GM23338 (cell line): ENCODE measurements around the gene RBM22.

ENCODE experiments used
- CREB1 ChIP-seq: fragments of 250-450 bp; sonication (Bioruptor Pico); IDR thresholded peaks from 2 replicates; pipeline ENCODE4 v1.5.0; 2020; ENCODE audit warnings: low read depth, mild to moderate bottlenecking, moderate library complexity
- CTCF ChIP-seq, 2 experiments: fragments of 200-600 bp in 1 of 2; sonication (generic) in 1 of 2; conservative IDR thresholded peaks; 2 replicates each; pipeline versions ENCODE4 v1.5.1 to v1.6.1; 2016 to 2017; ENCODE audit warnings: antibody characterized with exemption in 2 of 2, low read depth in 2 of 2, mild to moderate bottlenecking in 2 of 2, moderate library complexity in 1 of 2
- EZH2 ChIP-seq: fragments of 200-600 bp; sonication (generic); IDR thresholded peaks from one replicate; pipeline ENCODE4 v1.8.0; 2017; ENCODE audit warnings: antibody characterized with exemption, mild to moderate bottlenecking, low read depth; ENCODE audit not compliant: unreplicated experiment
- EZH2phosphoT487 ChIP-seq: fragments of 200-600 bp; sonication (generic); IDR thresholded peaks from one replicate; pipeline ENCODE4 v1.8.1; 2018; ENCODE audit warnings: antibody characterized with exemption; ENCODE audit not compliant: unreplicated experiment
- JUNB ChIP-seq: IDR thresholded peaks from one replicate; pipeline ENCODE4 v1.6.1; 2016; ENCODE audit warnings: antibody characterized with exemption; ENCODE audit not compliant: unreplicated experiment
- NANOG ChIP-seq: IDR thresholded peaks from 2 replicates; pipeline ENCODE4 v1.6.1; 2016; ENCODE audit warnings: antibody characterized with exemption, borderline replicate concordance
- POLR2AphosphoS5 ChIP-seq: IDR thresholded peaks from 2 replicates; pipeline ENCODE4 v1.6.1; 2016; ENCODE audit warnings: antibody characterized with exemption, low read depth
- REST ChIP-seq: IDR thresholded peaks from one replicate; pipeline ENCODE4 v1.6.1; 2018; ENCODE audit warnings: antibody characterized with exemption; ENCODE audit not compliant: unreplicated experiment
- STAT1 ChIP-seq: IDR thresholded peaks from one replicate; pipeline ENCODE4 v1.6.1; 2016; ENCODE audit warnings: antibody characterized with exemption; ENCODE audit not compliant: unreplicated experiment
- ZNF331 ChIP-seq: fragments of 250-450 bp; sonication (Bioruptor Pico); IDR thresholded peaks from 2 replicates; pipeline ENCODE4 v1.5.0; 2020; ENCODE audit warnings: low read depth, mild to moderate bottlenecking, moderate library complexity

- TF ChIP-seq CTCF (conservative IDR thresholded peaks at IDR 0.05; ENCODE audit: low read depth in 2 of 2) (no peak), EZH2phosphoT487 (no peak), REST (no peak), POLR2AphosphoS5 (no peak), EZH2 (no peak), NANOG (no peak), CREB1 (CRISPR knock-in tag) (no peak), STAT1 (no peak), ZNF331 (CRISPR knock-in tag) (no peak), JUNB (no peak)
Observed at GRCh38 chr5:150675069-150675468, 25.8 kb downstream of the RBM22 start.
